Brain microvascular endothelial cell (primary cell): ENCODE data around the gene OR2L8.
A peak's percentile ranks its signal among the peaks of the same experiment; 100 is the strongest.
"Not testable (repeated sequence)": the region's sequence is repeated elsewhere in the genome, so short reads cannot be mapped to it uniquely, and the experiment has no call there.

Experiments used
- DNase-seq: peaks from one replicate; pipeline ENCODE4 v3.0.0-alpha.2; 2020
- H3K27ac ChIP-seq: fragments of 250-450 bp; sonication (Bioruptor Pico); 2 replicates; pipeline ENCODE4 v1.5.1; 2020; ENCODE audit warnings: mild to moderate bottlenecking, moderate library complexity
- H3K27me3 ChIP-seq: fragments of 250-450 bp; sonication (Bioruptor Pico); replicated peaks from 2 replicates; pipeline ENCODE4 v1.5.1; 2020; ENCODE audit warnings: mild to moderate bottlenecking
- H3K36me3 ChIP-seq: fragments of 250-450 bp; sonication (Bioruptor Pico); replicated peaks from 2 replicates; pipeline ENCODE4 v1.5.1; 2020; ENCODE audit warnings: mild to moderate bottlenecking
- H3K4me3 ChIP-seq: 2 replicates; pipeline ENCODE4 v1.5.1; 2011; ENCODE audit warnings: low read depth, mild to moderate bottlenecking, control low read depth, low read length, moderate library complexity
- CTCF ChIP-seq: IDR thresholded peaks from 2 replicates; pipeline ENCODE4 v1.5.1; 2011; ENCODE audit warnings: low read depth, mild to moderate bottlenecking, moderate library complexity, low read length, control low read depth, inconsistent platforms; ENCODE audit errors: missing control alignments
- in situ Hi-C: cut with HindIII; loops from 2 replicates; pipeline ENCODE4 v1.10.0; 2017; ENCODE audit warnings: low sequenced_read_pairs, low pct_ligation_motif_present

OR2L8 gene

GRCh38 chr1:247933989-247934388 lies 14.7 kb upstream of the OR2L8 start:
- Histone ChIP-seq H3K36me3 (no peaks in the 10 kb centered on the region), H3K27ac (no peak overlapping the region), H3K4me3 (no peak overlapping the region), H3K27me3 (no peaks in the 10 kb centered on the region)
- DNase-seq = no peak
- TF ChIP-seq CTCF = no peak
- in situ Hi-C loops = no loop called here

- Histone ChIP-seq H3K27me3 (no peaks in the 10 kb centered on the region), H3K27ac (no peak overlapping the region), H3K4me3 (no peak overlapping the region), H3K36me3 (no peaks in the 10 kb centered on the region)
- in situ Hi-C loops = no loop called here
- no peak for DNase-seq
- TF ChIP-seq CTCF = no peak
Observed at GRCh38 chr1:247935781-247936180, 12.9 kb upstream of the OR2L8 start.

- no peaks in the 10 kb centered on the region for H3K36me3 ChIP-seq
- no peak overlapping the region for H3K27ac ChIP-seq
- no peaks in the 10 kb centered on the region for H3K27me3 ChIP-seq
- DNase-seq = no peak
- H3K4me3 ChIP-seq = no peak overlapping the region
- in situ Hi-C loops = no loop called here
- no peak for TF ChIP-seq CTCF
Observed at GRCh38 chr1:247936415-247936814, 12.2 kb upstream of the OR2L8 start.

GRCh38 chr1:247936965-247937734 lies 11.5 kb upstream of the OR2L8 start:
- peak overlapping the region; percentile 65 for H3K4me3 ChIP-seq
- peak; percentile 85 for TF ChIP-seq CTCF
- H3K27ac ChIP-seq, in situ Hi-C loops, H3K27me3 ChIP-seq, H3K36me3 ChIP-seq, DNase-seq: not testable (repeated sequence)

GRCh38 chr1:247942624-247943023 lies 6.0 kb upstream of the OR2L8 start:
- TF ChIP-seq CTCF = no peak
- in situ Hi-C loops = no loop called here
- H3K36me3 ChIP-seq = no peaks in the 10 kb centered on the region

GRCh38 chr1:247953408-247953807 lies 4.8 kb downstream of the OR2L8 start:
- DNase-seq = no peak
- no peak for TF ChIP-seq CTCF
- H3K36me3 ChIP-seq = no peaks in the 10 kb centered on the region
- H3K27ac ChIP-seq = no peak overlapping the region
- H3K27me3 ChIP-seq = no peaks in the 10 kb centered on the region
- H3K4me3 ChIP-seq = no peak overlapping the region
- in situ Hi-C loops = no loop called here

More at GRCh38 chr1:247942624-247943023, 6.0 kb upstream of the OR2L8 start:
- DNase-seq = no peak
- H3K27ac ChIP-seq = no peak overlapping the region
- H3K4me3 ChIP-seq = no peak overlapping the region
- H3K27me3 ChIP-seq = no peaks in the 10 kb centered on the region
